Peyer's patch (tissue), 4 donors: Measurements from ENCODE around the gene TNIK. TPM values are rescaled to one million over a fixed set of nuclear protein-coding genes. Genes with fewer than 3 reads are reported as not detected.
A peak's percentile ranks its signal among the peaks of the same experiment; 100 is the strongest.

ENCODE experiments used
- DNase-seq, 3 donors: peaks; one replicate each; pipeline ENCODE4 v3.0.0-alpha.2; 2017 to 2019
- H3K27ac ChIP-seq, 4 donors: fragments of 200-600 bp; sonication (generic); one replicate each; pipeline ENCODE4 v1.5.1; 2016 to 2019
- H3K27me3 ChIP-seq, 2 donors: fragments of 200-600 bp; sonication (generic); one replicate each; pipeline ENCODE4 v1.5.1; 2019
- H3K36me3 ChIP-seq, 3 donors: fragments of 200-600 bp; sonication (generic); one replicate each; pipeline ENCODE4 v1.5.1; 2016 to 2019
- H3K4me1 ChIP-seq, 4 donors: fragments of 200-600 bp; sonication (generic); one replicate each; pipeline ENCODE4 v1.5.1; 2016 to 2019
- H3K4me3 ChIP-seq, 4 donors: fragments of 200-600 bp; sonication (generic); 1 replicate in 3 of 4; 2 replicates in 1 of 4; pipeline ENCODE4 v1.5.1; 2016 to 2019; ENCODE audit warnings: mild to moderate bottlenecking in 1 of 4
- H3K9me3 ChIP-seq, 4 donors: fragments of 200-600 bp; sonication (generic); one replicate each; pipeline ENCODE4 v1.5.1; 2016 to 2019; ENCODE audit warnings: mild to moderate bottlenecking in 1 of 4
- CTCF ChIP-seq, 6 experiments: fragments of 450-650 bp in 4 of 6; fragments of 200-600 bp in 2 of 6; sonication (generic) in 1 of 6; IDR thresholded peaks; one replicate each; pipeline ENCODE4 v1.5.1; 2017 to 2019; ENCODE audit warnings: antibody characterized with exemption in 6 of 6, mild to moderate bottlenecking in 3 of 6, moderate library complexity in 1 of 6
- POLR2A ChIP-seq, 2 donors: fragments of 450-650 bp; IDR thresholded peaks; one replicate each; pipeline ENCODE4 v1.5.1; 2017; ENCODE audit warnings: antibody characterized with exemption in 2 of 2, mild to moderate bottlenecking in 2 of 2, moderate library complexity in 2 of 2
- total RNA-seq, 4 donors: library from RNA; depleted of rRNA; stranded (reverse); fragments of >200 nt; gene quantifications; one replicate each; pipeline ENCODE4 v1.1.0, GENCODE V29; 2016

Gene TNIK
- total RNA-seq, 4 donors from 2014 or later: 37.1 to 84.8 (median 74.4) TPM

- no peak overlapping the region for H3K27ac ChIP-seq
- TF ChIP-seq POLR2A (IDR thresholded peaks at IDR 0.05) (no peak), CTCF (IDR thresholded peaks at IDR 0.05) (no peak)
- no peaks in the 10 kb centered on the region for H3K36me3 ChIP-seq
- no peaks in the 10 kb centered on the region for H3K27me3 ChIP-seq
- peaks cover 0 to 3% (median 0%) of the 10 kb centered on the region in 4 donors for H3K4me1 ChIP-seq
- no peak overlapping the region for H3K4me3 ChIP-seq
- no peaks in the 10 kb centered on the region for H3K9me3 ChIP-seq
- no peak for DNase-seq
Measured at GRCh38 chr3:171419457-171419856, 40.7 kb downstream of the TNIK start.

- DNase-seq: peak in 1 of 3 donors; percentile 53
- Histone ChIP-seq H3K9me3 (no peaks in the 10 kb centered on the region), H3K27ac (peak overlapping the region in 1 of 4 donors; percentile 41), H3K27me3 (no peaks in the 10 kb centered on the region), H3K4me1 (peaks cover 0 to 3% (median 0%) of the 10 kb centered on the region in 4 donors), H3K36me3 (no peaks in the 10 kb centered on the region), H3K4me3 (no peak overlapping the region)
- no peak for TF ChIP-seq CTCF (IDR thresholded peaks at IDR 0.05)
- TF ChIP-seq POLR2A (IDR thresholded peaks at IDR 0.05): no peak
Measured at GRCh38 chr3:171417813-171418212, 42.4 kb downstream of the TNIK start.

GRCh38 chr3:171417137-171417536 is 43.1 kb downstream of the TNIK start:
- Histone ChIP-seq H3K27ac (peak overlapping the region in 1 of 4 donors; percentile 41), H3K4me1 (peaks cover 0 to 3% (median 0%) of the 10 kb centered on the region in 4 donors)
- TF ChIP-seq CTCF (IDR thresholded peaks at IDR 0.05) (no peak), POLR2A (IDR thresholded peaks at IDR 0.05) (no peak)

GRCh38 chr3:171416666-171417065 is 43.5 kb downstream of the TNIK start:
- no peak for TF ChIP-seq POLR2A (IDR thresholded peaks at IDR 0.05)
- no peak for TF ChIP-seq CTCF (IDR thresholded peaks at IDR 0.05)
- no peaks in the 10 kb centered on the region for H3K9me3 ChIP-seq
- no peak overlapping the region for H3K27ac ChIP-seq
- no peak overlapping the region for H3K4me3 ChIP-seq
- DNase-seq: no peak
- no peaks in the 10 kb centered on the region for H3K36me3 ChIP-seq
- peaks cover 0 to 3% (median 0%) of the 10 kb centered on the region in 4 donors for H3K4me1 ChIP-seq
- H3K27me3 ChIP-seq: no peaks in the 10 kb centered on the region

More at GRCh38 chr3:171417137-171417536, 43.1 kb downstream of the TNIK start:
- H3K27me3 ChIP-seq: no peaks in the 10 kb centered on the region
- no peaks in the 10 kb centered on the region for H3K9me3 ChIP-seq
- no peak for DNase-seq
- H3K4me3 ChIP-seq: no peak overlapping the region
- no peaks in the 10 kb centered on the region for H3K36me3 ChIP-seq

GRCh38 chr3:171416061-171416460 is 44.1 kb downstream of the TNIK start:
- H3K36me3 ChIP-seq: no peaks in the 10 kb centered on the region
- H3K27me3 ChIP-seq: no peaks in the 10 kb centered on the region
- H3K4me3 ChIP-seq: no peak overlapping the region
- DNase-seq: no peak
- no peaks in the 10 kb centered on the region for H3K9me3 ChIP-seq
- no peak for TF ChIP-seq CTCF (IDR thresholded peaks at IDR 0.05)
- no peak for TF ChIP-seq POLR2A (IDR thresholded peaks at IDR 0.05)
- peaks cover 0 to 3% (median 0%) of the 10 kb centered on the region in 4 donors for H3K4me1 ChIP-seq
- H3K27ac ChIP-seq: no peak overlapping the region

- no peak for TF ChIP-seq CTCF (IDR thresholded peaks at IDR 0.05)
- TF ChIP-seq POLR2A (IDR thresholded peaks at IDR 0.05): no peak
- no peaks in the 10 kb centered on the region for H3K27me3 ChIP-seq
- H3K27ac ChIP-seq: no peak overlapping the region
- no peak for DNase-seq
- peaks cover 0 to 3% (median 0%) of the 10 kb centered on the region in 4 donors for H3K4me1 ChIP-seq
- H3K9me3 ChIP-seq: no peaks in the 10 kb centered on the region
- H3K4me3 ChIP-seq: no peak overlapping the region
- no peaks in the 10 kb centered on the region for H3K36me3 ChIP-seq
Measured at GRCh38 chr3:171415070-171415469, 45.1 kb downstream of the TNIK start.
